GM18498 (cell line): ENCODE data around the gene EEF1A2.
"Not testable (repeated sequence)": the region's sequence is repeated elsewhere in the genome, so short reads cannot be mapped to it uniquely, and the experiment has no call there.

Source experiments
- ATAC-seq: cut with Tn5 transposase; IDR thresholded peaks from one replicate; pipeline ENCODE4 v1.9.1; 2021; ENCODE audit warnings: mild to moderate bottlenecking, moderate library complexity; ENCODE audit not compliant: unreplicated experiment

EEF1A2 gene

DNA sequence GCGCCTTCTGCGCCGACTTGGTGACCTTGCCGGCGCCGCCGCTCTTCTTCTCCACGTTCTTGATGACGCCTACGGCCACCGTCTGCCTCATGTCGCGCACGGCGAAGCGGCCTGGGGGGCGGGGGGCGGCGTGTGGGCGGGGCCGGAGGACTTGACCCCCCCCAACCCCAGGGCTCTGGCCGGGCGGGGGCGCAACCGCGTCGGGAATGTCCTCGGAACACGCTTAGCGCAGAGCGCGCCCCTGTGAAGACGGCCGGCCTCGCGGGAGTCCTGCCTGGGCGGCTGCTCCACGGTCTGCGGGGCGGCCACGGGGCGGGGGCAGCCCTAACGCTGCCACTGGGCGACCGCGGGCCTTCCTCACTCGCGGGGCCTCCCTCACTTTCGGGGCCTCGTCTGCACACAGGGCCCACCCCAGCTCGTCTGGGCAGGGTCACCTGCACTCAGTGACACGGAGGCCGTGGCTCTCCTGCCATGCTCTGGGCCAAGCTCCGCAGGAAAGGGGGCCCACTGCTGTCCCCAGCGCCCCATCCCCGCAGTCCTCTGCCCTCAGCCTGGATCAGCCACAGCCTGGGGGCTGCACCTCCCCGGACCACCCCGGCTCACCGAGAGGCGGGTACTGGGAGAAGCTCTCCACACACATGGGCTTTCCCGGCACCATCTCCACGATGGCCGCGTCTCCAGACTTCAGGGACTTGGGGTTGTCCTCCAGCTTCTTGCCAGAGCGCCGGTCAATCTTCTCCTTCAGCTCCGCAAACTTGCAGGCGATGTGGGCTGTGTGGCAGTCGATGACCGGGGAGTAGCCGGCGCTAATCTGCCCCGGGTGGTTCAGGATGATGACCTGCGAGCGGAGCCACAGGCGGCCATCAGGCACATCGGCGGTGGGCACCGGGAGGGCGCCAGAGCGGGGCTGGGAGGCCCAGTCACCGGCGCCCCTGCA is 10.3 kb downstream of the EEF1A2 start:
- no peak for ATAC-seq

DNA sequence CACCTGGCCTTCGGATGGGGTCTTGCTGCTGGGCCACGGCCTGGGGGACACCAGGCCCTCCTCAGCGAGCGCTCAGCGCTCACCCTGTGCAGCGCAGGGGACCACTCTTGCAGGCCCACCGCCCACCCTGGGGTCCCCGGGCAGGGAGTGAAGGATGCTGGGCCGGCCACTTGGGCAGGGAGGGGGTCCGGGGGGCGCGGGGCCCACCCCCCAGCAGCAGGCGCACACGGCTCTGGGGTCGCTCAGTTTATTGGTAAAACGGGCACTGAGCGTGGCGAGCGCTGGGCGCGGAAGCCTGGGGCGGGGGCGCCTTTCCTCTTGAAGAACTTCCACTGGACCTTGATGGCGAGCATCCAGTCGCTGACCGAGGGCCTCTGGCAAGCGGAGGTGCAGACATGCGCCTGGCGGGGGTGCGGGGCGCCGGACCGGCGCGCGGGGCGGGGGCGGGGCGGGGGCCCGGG is 11.1 kb downstream of the EEF1A2 start:
- no peak for ATAC-seq

DNA sequence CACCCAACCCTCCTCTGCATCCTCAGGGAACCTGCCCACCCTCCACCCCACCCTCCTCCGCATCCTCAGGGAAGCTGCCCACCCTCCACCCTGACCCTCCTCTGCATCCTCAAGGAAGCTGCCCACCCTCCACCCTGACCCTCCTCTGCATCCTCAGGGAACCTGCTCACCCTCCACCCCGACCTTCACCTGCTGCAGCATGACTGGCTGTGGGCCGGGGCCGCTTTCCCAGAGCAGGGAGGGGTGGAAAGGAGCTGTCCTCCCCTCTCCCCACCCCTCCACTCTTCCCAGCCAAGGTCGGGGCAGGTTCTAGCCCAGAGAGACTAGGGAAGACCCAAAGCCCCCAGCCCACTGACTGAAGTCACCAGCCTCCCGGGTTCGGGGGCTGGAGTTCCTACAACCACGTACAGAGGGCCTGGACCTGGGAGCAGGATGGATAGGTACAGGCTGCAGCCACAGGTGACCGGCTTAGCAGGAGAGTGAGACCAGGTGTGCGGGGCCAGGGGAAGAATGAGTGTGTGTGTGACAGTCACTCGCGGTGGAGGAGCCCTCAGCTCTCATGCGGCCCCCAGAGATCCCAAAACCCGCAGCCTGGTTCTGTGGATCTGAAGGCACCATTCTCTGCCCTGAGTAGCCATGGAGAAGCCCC is 11.6 kb downstream of the EEF1A2 start:
- no peak for ATAC-seq

DNA sequence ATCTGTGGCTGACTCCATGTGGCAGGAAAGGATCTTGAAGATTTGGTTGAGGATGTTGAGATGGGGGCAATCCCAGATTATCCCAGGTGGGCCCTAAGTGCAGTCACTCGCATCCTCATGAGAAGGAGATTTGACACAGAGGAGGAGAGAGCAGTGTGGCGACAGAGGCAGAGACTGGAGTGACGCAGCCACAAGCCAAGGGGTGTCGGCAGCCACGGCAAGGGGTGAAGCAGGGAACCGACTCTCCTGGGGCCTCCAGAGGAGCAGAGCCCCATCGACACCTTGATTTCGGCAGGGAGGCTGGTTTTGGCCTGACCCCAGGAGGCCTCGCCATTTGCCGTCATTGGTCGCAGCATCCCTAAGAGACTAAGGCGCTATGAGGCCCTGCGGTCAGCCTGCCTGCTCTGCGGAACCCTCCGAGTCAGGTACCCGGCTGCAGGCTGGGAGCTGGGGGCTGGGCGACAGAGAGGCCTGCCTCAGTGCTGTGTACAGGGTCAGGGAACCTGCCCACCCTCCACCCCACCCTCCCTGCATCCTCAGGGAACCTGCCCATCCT is 12.5 kb downstream of the EEF1A2 start:
- no peak for ATAC-seq

DNA sequence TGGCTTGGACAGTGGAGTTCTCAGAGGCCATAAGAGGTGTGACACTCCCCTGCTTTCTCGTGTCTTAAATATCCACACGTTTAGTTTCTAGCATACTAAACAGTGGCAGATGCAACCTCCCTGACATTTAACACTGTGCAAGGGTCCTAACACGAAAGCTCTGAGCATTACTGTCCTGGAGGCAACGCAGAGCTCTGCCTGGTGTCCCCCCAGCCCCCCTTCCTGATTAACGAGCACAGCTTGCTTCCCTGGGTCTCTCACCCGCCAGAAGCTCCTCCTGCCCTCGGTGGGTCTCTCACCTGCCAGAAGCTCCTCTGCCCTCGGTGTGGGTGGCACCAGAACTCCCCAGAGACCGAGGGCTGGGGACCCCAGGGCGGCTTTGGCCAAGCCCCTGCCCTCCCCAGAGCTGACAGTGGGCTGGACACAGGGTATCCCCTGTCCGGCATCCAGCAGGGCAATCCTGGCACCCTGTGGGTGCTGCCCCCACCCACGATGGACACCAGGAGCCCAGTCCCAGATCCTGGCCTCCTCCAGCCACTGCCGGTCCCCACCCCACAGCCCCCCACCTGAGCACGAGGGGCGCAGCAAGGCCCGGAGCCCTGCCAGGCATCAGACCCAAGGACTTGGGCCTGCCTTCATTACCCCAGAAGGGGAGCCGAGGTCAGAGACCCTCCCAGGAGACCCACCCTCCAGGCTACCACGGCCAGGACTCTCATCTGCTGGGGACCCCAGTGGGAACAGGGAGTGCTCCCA is 14.1 kb downstream of the EEF1A2 start:
- no peak for ATAC-seq

DNA sequence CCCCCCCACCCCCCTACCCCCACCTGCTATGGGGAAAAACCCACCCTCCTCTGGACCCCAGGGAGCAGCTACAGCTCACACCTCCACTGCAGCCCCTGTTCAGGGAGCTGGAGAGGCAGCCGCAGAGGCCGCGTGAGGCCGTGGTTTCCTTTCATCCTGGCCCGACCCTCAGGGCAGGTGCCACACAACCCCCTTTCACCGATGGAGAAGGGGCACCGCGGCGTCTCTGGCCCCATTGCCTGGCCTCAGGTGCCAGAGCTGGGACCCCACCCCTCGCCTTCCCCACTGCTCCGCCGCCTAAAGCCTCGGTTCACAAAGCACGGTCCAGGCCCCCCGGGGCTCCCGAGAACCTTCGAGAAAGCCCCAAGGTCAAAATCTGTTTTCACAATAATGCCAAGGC is 14.6 kb downstream of the EEF1A2 start:
- no peak for ATAC-seq

DNA sequence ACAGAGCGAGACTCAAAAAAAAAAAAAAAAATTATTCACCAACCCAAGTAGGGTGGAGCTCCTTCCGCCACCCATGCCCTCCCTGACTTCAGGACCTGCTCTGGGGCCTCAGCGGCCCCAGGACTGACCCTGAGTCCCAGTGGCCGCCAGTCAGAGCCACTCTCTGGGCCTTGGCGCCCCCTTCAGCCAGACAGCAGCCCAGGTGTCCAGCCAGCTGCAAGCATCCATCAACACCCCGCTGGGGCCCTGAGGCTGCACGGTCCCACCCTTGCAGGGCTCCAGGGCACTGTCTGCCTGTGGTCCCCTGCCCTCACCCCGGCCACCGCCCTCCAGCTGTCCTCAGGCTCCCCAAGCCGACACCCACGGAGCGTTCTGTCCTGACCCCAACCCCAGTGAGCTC is 15.0 kb downstream of the EEF1A2 start:
- no peak for ATAC-seq

DNA sequence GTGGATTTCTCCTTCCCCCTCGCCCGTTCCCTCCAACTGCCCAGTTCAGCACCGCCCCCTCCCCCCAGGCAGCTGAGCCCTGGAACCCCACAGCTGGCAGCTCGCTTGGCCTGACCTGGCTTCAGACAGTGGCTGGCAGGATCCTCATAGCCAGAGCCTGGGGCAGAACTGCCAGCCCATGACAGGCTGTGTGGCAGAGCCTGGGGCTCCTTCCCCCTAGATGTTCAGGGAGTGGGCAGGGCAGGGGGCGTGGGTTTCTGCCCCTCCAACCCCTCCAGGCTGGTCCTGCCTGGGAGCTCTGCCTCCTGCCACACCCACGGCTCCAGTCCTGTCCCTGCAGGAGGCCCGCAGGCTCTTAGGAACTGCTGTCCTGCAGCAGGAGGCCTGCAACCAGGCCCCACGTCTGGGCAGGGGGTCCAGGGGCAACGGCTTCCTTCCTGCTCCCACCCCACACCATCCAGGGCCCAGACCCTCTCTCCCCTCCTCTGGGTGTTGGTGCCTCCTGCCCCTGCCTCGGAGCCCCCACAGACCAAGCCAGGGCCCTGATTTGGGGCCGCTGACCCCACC is 16.8 kb downstream of the EEF1A2 start:
- no peak for ATAC-seq

DNA sequence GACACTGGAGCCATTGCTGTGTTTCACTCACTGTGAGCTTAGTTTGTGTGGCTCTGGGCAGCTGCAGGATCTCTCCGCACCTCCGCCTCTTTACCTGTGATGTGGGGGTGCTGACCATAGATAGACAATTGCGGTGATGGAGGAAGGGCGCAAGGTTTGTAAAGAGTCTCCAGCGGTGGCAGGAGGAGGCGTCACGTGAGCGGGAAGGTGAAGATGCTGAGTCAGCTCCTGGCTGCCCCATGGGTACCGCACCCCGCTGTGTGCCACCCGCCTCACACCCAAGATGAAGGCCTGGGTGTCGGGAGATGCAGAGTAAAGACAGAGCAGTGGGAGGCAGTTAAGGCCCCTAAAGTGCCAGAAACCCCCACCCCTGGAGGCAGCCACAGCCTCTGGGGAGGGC is 17.4 kb downstream of the EEF1A2 start:
- ATAC-seq, result no peak

DNA sequence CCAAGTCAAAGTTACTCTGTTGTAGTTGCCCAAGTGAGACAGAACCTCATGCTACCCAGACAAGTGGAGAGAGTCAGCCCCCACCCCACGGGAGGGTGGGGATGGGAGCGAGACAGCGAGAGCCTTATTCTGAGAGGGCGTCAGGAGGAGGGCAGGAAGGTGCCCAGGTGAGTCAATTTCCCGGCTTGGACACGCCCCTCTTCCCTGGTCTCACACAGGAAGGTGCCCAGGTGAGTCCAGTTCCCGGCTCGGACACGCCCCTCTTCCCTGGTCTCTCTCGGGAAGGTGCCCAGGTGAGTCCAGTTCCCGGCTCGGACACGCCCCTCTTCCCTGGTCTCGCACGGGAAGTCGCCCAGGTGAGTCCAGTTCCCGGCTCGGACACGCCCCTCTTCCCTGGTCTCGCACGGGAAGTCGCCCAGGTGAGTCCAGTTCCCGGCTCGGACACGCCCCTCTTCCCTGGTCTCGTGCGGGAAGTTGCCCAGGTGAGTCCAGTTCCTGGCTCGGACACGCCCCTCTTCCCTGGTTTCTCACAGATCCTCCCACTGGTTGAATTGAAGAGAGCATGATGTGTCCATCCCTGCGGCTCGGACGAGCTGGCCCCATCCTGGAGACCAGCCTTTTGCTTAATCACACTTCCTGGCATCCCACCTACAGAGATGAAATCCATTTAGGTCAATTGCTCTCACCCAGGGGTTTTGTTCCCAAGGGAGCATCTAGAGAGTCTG is 19.0 kb downstream of the EEF1A2 start:
- not testable (repeated sequence) for ATAC-seq

DNA sequence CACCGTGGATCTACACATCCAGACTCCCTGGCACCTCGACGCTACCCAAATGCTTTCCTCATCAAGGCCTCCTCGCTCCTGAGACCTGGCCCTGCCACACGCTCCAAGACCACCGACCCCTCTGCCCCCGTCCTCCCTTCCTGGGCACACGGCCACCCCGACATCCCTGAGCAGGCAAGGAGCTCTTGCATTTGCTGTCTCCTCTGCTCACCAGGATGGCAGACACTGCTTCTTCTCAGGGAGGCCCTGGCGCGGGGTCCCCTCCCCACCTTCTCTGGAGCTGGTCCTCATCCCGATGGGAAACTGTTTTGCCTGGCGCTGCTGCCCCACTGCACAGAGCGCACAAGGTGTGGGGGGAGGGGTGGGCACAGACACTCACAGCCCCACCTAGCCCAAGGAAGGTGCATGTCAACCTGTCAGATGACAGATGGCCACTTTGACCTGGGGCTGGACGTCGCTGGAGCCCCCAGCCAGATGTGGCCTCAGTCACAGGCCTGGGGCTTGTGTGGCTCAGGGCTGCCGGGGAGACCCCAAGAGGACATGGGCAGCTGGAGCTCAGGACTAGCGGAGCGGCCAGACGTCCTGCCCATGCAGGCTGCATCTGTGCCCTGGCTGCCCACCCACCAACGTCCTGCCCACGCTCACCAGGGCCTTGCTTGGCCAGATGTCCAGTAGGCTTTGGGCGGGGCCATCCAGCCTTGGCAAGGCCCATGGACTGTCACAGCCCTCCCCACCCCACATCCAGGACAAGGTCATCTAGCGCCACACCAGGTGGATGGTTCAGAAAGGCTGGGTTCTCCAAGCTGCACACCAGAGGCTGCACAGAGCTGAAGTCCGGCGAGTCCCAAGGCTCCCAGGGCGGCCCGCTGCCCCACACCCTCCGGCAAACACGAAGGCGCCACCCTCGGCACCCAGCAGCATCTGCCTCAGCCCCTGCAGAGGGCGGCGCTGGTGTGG is 20.3 kb downstream of the EEF1A2 start:
- no peak for ATAC-seq

DNA sequence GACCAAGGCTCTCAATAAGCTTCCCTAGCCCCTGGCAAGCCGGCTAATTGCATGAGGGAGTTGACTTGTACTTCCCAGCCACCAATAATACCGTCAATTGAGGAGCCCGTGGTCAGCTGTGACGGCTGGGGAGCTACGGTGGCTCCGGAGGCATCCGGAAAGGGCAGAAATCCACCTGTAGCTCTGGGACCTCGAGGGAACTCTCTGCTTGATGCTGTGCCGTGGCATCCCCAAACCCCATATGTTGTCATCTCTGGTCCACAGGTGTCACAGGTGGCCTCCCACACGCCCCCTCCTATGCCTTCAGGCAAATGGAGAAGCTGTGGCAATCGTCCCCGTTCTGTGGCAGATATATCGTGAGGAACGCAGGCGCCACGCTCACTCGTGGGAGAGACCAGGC is 20.9 kb downstream of the EEF1A2 start:
- no peak for ATAC-seq

DNA sequence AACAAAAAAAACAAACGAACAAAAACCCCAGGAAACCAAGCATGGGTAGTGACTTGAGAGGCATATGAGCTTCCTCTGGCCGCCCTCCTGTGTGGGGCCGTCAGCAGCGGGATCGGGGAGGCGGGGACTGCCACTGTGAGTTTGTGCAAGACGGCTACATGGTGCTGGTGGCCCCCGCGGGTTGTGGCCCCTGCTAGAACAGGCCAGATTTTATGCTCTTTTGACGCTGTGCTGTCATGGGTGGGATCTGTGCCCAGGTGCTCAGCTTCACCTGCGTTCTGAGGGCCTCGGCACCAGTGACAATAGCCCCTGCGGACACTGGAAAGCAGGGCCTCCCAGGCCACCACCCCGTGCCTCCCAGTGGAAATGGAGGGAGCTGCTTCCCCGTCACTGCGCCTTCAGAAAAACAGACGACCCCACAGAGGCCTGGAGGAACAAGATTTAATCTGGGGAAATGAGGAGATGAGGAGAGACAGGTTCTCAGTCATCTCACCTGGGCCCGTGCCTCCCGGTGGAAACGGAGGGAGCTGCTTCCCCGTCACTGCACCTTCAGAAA is 21.7 kb downstream of the EEF1A2 start:
- ATAC-seq, result no peak

DNA sequence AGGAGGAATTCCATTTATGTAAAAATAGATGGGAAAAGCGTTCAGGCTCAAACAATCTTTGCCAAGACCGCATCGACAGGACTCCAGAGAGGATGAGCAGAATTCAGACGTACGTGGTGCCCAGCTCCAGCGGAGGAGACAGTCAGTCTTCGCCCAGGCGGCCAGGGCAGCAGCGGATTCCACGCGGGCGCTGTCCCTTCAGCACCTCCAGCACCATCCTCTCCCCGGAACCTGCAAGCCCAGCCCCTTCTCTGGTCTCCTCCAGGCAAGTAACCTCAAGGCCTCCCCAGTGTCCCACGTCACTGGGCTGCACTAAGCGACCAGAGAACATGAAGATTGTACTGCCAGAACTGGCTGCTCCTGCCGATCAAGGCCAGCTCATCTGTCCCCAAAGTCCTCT is 23.7 kb downstream of the EEF1A2 start:
- ATAC-seq, result no peak

DNA sequence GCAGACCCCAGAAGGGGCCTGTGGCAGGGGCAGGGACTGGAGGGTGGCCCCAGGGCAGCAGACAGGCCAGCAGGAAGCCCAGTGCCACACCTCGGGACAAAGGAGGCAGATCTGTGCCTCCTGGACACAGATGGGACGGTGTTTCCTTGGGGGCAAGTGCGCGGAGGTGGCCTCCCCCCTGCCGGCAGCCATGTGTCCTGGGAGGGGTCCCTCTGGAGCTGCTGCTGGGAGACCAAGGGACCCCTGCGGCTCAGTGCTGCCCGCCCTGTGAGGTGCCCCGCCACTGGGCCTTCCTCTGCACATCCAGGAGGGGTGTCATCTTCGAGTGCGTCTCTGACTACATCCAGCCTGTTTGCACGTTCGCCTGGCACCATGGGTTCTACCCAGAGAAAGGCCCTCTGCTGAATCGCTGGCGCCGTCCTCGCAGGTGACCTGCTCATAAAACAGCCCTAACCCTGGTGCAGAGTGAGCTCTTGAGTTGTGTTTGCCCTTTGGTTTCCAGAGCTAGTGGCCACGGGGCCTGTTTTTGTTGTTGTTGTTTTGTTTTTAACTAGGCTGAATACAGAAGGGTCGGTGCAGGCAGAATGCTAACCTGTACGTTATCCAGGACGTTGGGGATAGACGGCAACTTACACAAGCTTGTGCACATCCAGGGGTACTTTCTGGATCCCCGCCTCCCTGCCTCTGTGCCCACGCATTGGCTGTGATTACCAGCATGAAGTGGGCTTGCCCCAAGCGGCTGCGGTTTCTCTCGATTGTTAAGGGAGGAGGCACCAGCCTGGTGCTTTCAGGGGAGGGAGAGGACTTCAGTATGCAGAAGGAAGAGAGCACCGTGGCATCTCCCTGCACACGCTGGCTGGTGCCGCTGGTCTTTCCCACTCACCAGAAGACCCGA is 25.1 kb downstream of the EEF1A2 start:
- ATAC-seq, result no peak

DNA sequence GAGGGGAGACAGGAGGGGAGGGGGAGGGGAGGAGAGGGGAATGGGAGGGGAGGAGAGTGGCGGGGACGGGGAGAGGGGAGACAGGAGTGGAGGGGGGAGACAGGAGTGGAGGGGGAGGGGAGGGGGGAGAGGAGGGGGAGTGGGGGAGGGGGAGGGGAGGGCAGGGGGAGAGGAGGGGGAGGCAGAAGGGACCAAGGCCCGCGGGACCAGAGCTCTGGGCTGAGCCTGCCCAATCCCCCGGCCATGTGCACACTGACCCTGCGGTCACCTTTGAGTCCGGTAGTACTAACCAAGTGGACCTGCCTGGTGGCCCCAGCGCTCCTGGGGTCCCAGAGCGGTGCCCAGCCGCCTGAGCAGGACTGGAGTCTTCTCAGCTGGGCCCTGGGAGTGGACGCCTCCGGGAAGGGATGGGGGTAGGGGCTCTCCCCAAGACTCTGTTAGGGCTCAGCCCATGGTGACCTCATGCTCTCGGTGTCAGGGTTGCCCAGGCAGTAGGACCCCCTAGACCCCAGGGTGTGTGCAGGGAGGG is 26.0 kb downstream of the EEF1A2 start:
- no peak for ATAC-seq

DNA sequence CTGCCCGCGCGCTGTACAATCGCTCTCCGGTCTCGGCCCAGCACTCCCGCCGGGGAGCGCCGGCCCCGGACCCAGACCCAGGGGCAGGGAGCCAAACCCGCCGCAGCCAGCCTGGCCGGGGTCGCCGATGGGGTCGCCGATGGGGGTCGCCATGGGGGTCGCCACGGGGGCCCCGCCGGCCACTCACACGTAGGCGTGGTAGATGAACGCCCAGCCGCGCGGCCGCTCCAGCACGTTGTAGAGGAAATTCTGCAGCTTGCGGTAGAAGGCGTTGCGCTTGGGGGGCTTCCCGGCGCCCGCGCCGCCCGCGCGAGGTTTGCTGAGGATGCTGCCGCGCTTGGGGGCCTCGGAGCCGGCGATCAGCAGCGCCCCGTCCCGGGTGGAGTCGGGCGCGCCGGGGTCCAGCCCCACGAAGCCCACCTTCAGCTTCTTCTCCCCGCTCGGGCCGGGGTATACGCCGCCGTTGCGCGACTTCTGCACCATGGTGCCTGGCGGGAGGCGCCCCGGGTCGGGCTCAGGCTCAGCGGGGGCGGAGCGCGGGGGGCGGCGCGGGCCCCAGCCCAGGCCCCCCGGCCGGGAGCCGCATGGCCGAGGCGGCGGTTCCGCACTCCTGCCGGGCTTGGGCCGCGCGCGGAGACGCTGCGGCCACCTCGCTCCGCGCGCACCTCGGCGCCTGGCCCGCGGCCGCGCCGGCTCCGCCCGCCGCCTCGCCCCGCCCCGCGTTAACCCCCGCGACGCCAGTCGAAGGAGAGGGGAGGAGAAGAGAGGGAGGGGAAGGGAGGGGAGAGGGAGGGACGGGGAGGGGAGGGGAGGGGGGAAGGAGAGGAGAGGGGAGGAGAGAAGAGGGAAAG is 26.7 kb downstream of the EEF1A2 start, which contains the start of gene KCNQ2:
Gene KCNQ2 (minus strand): TSS at position 675 of the 851 bp plus-strand sequence. CDS start 192 bp downstream, at position 483.
- no peak for ATAC-seq
